GM21619 (cell line): Measurements from ENCODE around the gene PNPLA3.
"Not testable (repeated sequence)": the region's sequence is repeated elsewhere in the genome, so short reads cannot be mapped to it uniquely, and the experiment has no call there.

ENCODE experiments used
- ATAC-seq: cut with Tn5 transposase; IDR thresholded peaks from one replicate; pipeline ENCODE4 v1.9.1; 2021; ENCODE audit not compliant: unreplicated experiment

Gene PNPLA3

DNA sequence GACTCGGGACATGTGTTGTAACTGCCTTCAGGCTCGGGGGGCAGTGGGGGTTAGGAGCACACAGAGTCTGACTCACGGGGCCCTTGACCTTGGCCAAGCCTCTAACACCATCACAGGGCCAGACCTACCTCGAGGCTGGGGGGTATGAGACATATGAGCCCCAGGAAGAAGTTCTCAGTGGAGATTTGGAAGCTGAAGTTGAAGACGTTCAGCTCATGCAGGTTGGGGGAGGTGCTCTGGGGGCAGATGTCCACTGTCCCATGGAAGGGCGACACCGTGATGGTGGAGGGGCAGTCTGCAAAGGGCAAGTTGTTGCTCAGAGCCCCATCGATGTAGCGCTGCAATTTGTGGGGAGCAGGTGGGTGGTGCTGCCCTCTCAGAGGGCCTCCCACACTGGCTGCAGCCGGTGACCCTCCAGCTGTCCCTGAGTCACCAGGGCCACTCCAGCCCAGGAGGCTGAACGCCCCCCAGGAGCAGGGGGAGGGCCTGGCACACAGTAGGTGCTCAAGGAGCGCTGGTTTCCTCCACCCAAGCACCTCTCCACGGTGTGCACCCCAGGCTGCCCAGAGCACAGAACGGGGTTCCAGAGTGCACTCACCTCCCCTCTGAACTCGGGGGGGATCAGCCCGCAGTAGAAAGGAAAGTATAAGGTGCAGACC lies 34.3 kb upstream of the PNPLA3 start:
- no peak for ATAC-seq

GRCh38 chr22:43889860-43890253 lies 33.7 kb upstream of the PNPLA3 start:
- no peak for ATAC-seq

GRCh38 chr22:43890901-43891331 lies 32.7 kb upstream of the PNPLA3 start:
- ATAC-seq = no peak

GRCh38 chr22:43891360-43892182 lies 32.0 kb upstream of the PNPLA3 start, which contains the start of gene PNPLA5:
PNPLA5 (minus strand) TSS chr22:43892013; CDS start chr22:43891880, 133 bp downstream.
- no peak for ATAC-seq

- no peak for ATAC-seq
Measured at GRCh38 chr22:43892183-43892894, 31.3 kb upstream of the PNPLA3 start.

DNA sequence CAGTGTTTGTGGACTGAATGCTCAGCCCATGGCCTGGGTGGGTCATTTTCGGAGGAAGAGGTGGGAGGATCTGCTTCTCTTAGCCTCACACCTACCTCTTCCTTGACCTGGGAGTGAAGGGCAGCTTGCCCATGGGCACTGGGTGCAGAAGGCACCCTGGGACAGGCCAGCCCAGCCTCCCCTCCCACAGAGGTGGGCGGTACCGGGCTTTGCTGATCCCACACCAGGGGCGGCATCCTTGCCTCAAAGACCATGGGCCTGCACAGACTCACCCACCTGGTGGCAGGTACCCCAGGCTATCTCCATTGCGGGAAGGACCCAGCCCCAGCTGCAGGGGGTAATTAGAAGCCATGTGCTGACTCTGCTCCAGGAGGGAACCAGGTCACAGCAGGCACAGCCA lies 30.3 kb upstream of the PNPLA3 start:
- no peak for ATAC-seq

GRCh38 chr22:43894122-43894521 lies 29.5 kb upstream of the PNPLA3 start:
- no peak for ATAC-seq

- ATAC-seq = no peak
Measured at GRCh38 chr22:43895986-43896645, 27.5 kb upstream of the PNPLA3 start.

GRCh38 chr22:43897751-43898261 lies 25.8 kb upstream of the PNPLA3 start:
- ATAC-seq = no peak

GRCh38 chr22:43900206-43900605 lies 23.4 kb upstream of the PNPLA3 start:
- no peak for ATAC-seq

GRCh38 chr22:43901976-43902643 lies 21.5 kb upstream of the PNPLA3 start:
- no peak for ATAC-seq

DNA sequence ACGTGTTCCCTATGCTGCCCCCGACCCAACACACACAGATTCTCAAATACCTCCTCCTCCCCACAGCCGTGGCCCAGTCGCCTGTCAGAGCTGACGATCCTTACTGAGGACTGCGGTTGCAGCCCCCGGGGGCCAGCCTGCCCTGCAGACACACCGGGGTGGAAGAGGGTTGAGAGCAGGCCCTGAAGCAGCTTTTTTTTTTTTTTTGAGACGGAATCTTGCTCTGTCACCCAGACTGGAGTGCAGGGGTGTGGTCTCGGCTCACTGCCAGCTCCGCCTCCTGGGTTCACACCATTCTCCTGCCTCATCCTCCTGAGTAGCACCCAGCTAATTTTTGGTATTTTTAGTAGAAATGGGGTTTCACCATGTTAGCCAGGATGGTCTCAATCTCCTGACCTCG lies 20.6 kb upstream of the PNPLA3 start:
- not testable (repeated sequence) for ATAC-seq

- not testable (repeated sequence) for ATAC-seq
Measured at GRCh38 chr22:43904412-43904811, 19.2 kb upstream of the PNPLA3 start.

DNA sequence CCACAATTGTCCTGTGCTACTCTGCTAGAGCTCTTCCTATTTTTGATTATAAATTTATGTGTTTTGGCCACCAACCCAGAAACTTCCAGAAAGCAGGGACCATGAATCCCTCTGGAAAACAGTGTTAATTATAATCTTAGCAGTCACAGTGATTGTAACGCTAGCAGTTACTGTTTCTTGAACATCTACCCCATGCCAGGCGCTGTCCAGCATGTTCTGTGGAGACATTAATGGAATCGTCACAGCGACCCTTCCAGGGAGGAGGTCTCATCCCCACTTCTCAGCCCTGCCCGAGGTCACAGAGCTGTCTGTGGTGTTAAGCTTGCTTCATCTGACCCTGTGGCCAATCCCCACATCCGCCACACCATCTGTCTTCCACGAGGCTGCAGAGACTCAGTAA lies 17.9 kb upstream of the PNPLA3 start:
- ATAC-seq = no peak

DNA sequence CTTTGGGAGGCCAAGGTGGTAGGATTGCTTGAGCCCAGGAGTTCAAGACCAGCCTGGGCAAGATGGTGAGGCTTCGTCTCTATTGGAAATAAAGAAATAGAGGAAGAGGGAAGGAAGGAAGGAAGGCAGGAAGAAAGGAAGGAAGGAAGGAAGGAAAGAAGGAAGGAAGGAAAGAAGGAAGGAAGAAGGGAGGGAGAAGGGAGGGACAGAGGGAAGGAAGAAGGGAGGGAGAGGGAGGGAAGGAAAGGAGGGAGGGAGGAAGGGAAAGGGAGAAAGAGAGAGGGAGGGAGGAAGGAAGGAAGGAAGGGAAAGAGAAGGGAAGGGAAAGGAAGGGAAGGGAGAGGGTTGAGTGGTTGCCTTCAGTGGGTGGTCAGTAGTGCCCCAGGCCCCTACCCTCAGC lies 13.9 kb upstream of the PNPLA3 start:
- ATAC-seq = no peak

GRCh38 chr22:43910178-43910695 lies 13.4 kb upstream of the PNPLA3 start:
- ATAC-seq = no peak

DNA sequence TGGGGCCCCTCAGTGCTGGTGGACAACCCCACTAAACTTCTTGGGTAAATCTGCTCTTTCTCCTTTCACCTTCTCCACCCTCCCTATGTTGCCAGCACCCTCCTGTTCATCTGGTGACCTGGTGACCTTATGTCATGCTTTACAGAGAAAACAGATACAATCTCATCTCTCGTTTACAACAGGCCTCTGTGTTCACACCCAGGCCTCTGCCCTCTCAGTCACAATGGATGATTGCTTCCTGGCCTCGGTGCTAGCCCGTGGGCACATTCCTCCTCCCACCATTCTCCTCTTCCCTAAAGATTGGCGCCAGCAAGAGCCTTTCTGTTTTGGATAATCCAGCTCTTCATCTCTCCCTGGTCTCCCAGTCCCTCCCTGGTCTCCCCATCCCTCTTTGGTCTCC lies 12.3 kb upstream of the PNPLA3 start:
- no peak for ATAC-seq

GRCh38 chr22:43917521-43917920 lies 6.1 kb upstream of the PNPLA3 start:
- no peak for ATAC-seq

DNA sequence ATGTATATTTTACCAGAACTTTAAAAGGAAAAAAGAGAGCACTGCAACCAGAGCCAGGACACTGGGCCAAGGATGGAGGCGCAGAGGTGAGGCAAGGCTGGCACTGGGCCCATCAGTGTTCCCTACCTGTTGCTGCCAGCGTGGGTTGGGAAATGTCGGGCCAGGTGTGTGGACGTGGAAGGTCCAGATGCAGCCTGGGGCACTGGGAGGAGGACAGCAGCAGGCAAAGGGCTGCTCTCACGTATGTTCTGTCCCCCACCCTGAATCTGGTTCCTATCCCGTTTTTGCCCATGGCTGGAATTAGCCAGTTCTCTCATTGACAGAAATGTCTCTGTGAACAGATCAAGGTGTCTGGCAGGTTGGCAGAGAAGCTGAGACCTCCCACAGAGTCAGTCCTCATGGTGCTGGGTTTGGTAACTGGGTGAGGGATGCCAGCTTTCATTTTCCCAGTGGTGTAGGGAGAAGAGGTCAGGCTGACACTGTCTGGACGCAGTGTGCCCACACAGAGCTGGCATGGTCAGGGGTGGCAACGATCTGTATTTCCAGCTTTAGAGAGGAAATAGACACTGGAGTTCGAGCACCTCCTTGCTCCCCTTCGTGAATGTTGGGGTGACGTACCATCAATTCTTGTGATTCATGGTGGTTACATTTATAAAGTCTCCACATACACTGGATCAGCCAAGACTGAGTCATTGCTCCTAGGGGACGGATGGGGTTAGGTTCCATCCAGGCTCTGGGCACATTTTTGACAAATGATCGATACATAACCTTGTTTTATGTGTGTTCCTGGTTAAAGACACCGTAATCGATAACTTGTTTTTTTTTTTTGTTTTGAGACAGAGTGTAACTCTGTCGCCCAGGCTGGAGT lies 4.3 kb upstream of the PNPLA3 start:
- no peak for ATAC-seq
